Mammary epithelial cell (primary cell): ENCODE measurements around the gene IRF4.

Experiments
- CTCF ChIP-seq, 2 donors: IDR thresholded peaks in 1 of 2; conservative IDR thresholded peaks in 1 of 2; 2 replicates each; pipeline ENCODE4 v1.5.1; 2011 to 2012; ENCODE audit warnings: inconsistent platforms in 2 of 2, low read length in 2 of 2, mild to moderate bottlenecking in 2 of 2, control low read depth in 1 of 2, low read depth in 1 of 2; ENCODE audit not compliant: insufficient read depth in 1 of 2; ENCODE audit errors: extremely low read depth in 1 of 2
- EZH2 ChIP-seq: IDR thresholded peaks from 2 replicates; pipeline ENCODE4 v1.6.1; 2012; ENCODE audit warnings: low read length, inconsistent platforms, borderline replicate concordance

- TF ChIP-seq EZH2: no peak
- no peak for TF ChIP-seq CTCF (conservative IDR thresholded peaks at IDR 0.05 in 1 of 2, IDR thresholded peaks at IDR 0.05 in 1 of 2; ENCODE audit: extremely low read depth in 1 of 2, insufficient read depth in 1 of 2, low read depth in 1 of 2, low read length in 2 of 2)
These were observed 45.7 kb upstream of the IRF4 start for GRCh38 chr6:345747-346385.
